ENCODE results near the gene SLX4IP. TPM values are rescaled to one million over a fixed set of nuclear protein-coding genes. Genes with fewer than 3 reads are reported as not detected.

Gene SLX4IP

DNA sequence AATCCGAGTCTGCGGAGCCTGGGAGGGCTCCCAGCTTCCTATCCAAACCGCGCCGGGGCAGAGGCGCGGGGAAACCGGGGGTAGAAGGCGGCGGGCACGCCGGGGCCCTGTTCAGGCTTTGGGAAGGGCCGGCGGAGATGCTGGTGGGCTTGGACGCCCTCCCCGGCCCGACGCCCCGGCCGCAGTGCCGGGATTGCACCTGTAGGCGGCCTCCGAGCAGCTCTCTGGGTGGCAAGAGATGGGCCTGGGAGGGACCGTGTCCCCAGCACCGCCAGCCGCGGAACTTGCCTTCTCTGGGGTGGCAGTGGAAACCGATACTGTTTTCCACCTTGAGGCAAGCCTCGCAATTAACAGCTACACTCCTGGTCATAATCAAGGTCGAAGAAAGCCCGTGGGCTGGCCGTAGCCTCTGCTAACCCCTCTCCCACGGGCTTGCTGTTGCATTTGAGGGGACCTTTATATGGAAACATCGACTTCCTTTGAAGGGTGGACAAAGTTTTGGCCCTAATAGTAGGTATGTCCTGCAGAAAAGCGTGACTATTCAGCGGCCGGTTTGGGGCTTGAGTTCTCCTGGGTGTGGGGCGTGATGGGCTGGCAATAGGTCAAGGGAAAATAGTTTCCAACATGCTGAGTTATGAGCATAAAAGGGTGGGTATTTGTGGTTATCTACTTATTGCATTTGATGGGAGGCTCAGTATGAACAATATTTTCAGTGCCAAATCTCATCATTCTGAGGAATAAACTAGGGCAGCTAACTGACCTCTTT is 239.8 kb downstream of the SLX4IP start:
- WGBS: 6% methylated on average over 38 of the region's 38 CpGs
- no peaks in the 10 kb centered on the region for H3K27me3 ChIP-seq (ENCODE audit: control insufficient read depth in 1 of 2, insufficient read depth in 1 of 2, low read length in 2 of 2)
- peak overlapping the region; percentile 83 for H2AFZ ChIP-seq (ENCODE audit: low read depth, low read length)
- peak overlapping the region; percentile 51 for H2BK12ac ChIP-seq (ENCODE audit: low read length in 2 of 2)
- peak overlapping the region; percentile 89 for H4K8ac ChIP-seq (ENCODE audit: low read length)
- H2BK15ac ChIP-seq (ENCODE audit: low read depth, poor library complexity, severe bottlenecking): peak overlapping the region; percentile 54
- peak overlapping the region; percentile 92 for H3K4me2 ChIP-seq (ENCODE audit: low read length, poor library complexity, severe bottlenecking)
- no peaks in the 10 kb centered on the region for H3K36me3 ChIP-seq (ENCODE audit: control insufficient read depth in 1 of 2, insufficient read depth in 2 of 2, low read depth in 1 of 2, low read length in 2 of 2)
- peak overlapping the region; percentile 98 for H2BK5ac ChIP-seq (ENCODE audit: low read depth, low read length, poor library complexity, severe bottlenecking)
- H3K27ac ChIP-seq (ENCODE audit: low read length, poor library complexity, severe bottlenecking): peak overlapping the region; percentile 97
- H3K9me3 ChIP-seq (ENCODE audit: control insufficient read depth, low read length): no peaks in the 10 kb centered on the region
- peak overlapping the region; percentile 75 to 96 for H3K4me3 ChIP-seq (ENCODE audit: insufficient read depth in 1 of 2, low read depth in 1 of 2, low read length in 2 of 2)
- peak overlapping the region; percentile 59 to 60 for H3K4ac ChIP-seq (ENCODE audit: low read depth in 1 of 2, low read length in 2 of 2)
- H2BK120ac ChIP-seq (ENCODE audit: low read depth, low read length): peak overlapping the region; percentile 69
- peak overlapping the region in 1 of 2 experiments; percentile 17 for H3K23ac ChIP-seq (ENCODE audit: low read length in 2 of 2)
- H3K18ac ChIP-seq (ENCODE audit: low read depth in 1 of 2, low read length in 2 of 2): peak overlapping the region; percentile 89 to 94
- peak overlapping the region; percentile 95 for H3K9ac ChIP-seq (ENCODE audit: low read length)
- H2AK5ac ChIP-seq (ENCODE audit: low read length, severe bottlenecking): no peak overlapping the region
- no peak overlapping the region for H3K14ac ChIP-seq (ENCODE audit: low read length in 2 of 2)
- H4K91ac ChIP-seq (ENCODE audit: low read length): peak overlapping the region; percentile 66
- peaks cover 5% of the 10 kb centered on the region for H3K4me1 ChIP-seq (ENCODE audit: control insufficient read depth, insufficient read depth, low read depth, low read length)
- peak; percentile 80 for DNase-seq
- H3K79me1 ChIP-seq (replicated peaks; ENCODE audit: low read length, poor library complexity, severe bottlenecking): peaks cover 5% of the 10 kb centered on the region

DNA sequence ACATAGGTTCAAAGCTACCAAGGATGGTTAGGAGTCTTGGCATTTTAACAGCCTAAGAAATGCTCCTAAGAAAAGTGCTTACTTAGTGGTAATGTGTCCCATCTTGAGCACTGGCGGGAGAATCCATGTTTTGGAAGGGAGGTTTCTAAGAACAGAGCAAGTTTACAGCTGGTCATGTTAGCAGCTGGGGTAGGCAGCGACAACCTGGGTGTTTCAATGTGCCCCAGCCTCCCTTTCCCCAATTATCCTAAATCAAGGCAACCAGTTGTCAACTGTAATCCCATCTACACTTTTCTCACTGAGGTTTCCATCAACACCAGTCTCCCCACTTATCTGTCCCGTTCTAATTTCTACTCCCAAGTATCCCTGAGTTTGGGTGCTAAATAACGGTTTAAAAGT is 240.3 kb downstream of the SLX4IP start:
- 89% methylated on average over 4 of the region's 4 CpGs for WGBS
- no peak for DNase-seq

DNA sequence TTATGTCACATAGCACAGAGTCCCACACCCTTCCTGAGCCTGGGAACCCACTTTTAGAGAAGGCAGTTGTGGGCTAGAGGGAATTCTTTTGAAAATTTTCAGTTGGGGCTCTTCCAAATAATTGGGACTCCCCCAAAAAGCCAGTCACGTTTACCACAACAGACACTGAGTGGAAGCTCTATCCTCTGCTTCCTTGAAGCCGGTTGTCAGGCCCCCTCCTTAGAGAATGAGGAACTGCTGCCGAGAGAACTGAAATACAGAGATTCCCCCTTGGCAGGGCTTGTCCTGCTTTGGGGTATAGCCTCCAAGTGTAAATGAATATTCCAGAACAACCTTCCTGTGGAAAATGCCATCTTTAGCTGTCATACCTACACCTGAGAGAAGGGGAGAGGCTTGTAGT is 241.4 kb downstream of the SLX4IP start:
- Histone ChIP-seq H3K9me3 (ENCODE audit: control insufficient read depth, low read length) (no peaks in the 10 kb centered on the region), H4K91ac (ENCODE audit: low read length) (no peak overlapping the region), H3K9ac (ENCODE audit: low read length) (no peak overlapping the region)

More for the DNA sequence above, 240.3 kb downstream of the SLX4IP start:
- Histone ChIP-seq H3K4me3 (ENCODE audit: insufficient read depth in 1 of 2, low read depth in 1 of 2, low read length in 2 of 2) (peak overlapping the region in 1 of 2 experiments; percentile 96), H2AFZ (ENCODE audit: low read depth, low read length) (no peak overlapping the region), H2BK12ac (ENCODE audit: low read length in 2 of 2) (no peak overlapping the region), H3K9ac (ENCODE audit: low read length) (peak overlapping the region; percentile 95), H3K4me2 (ENCODE audit: low read length, poor library complexity, severe bottlenecking) (no peak overlapping the region), H3K18ac (ENCODE audit: low read depth in 1 of 2, low read length in 2 of 2) (peak overlapping the region in 1 of 2 experiments; percentile 30), H3K4ac (ENCODE audit: low read depth in 1 of 2, low read length in 2 of 2) (no peak overlapping the region), H3K14ac (ENCODE audit: low read length in 2 of 2) (no peak overlapping the region), H2BK5ac (ENCODE audit: low read depth, low read length, poor library complexity, severe bottlenecking) (no peak overlapping the region), H2BK15ac (ENCODE audit: low read depth, poor library complexity, severe bottlenecking) (no peak overlapping the region), H3K79me1 (replicated peaks; ENCODE audit: low read length, poor library complexity, severe bottlenecking) (peaks cover 5% of the 10 kb centered on the region), H3K27ac (ENCODE audit: low read length, poor library complexity, severe bottlenecking) (no peak overlapping the region), H3K9me3 (ENCODE audit: control insufficient read depth, low read length) (no peaks in the 10 kb centered on the region), H2AK5ac (ENCODE audit: low read length, severe bottlenecking) (peak overlapping the region; percentile 75), H3K36me3 (ENCODE audit: control insufficient read depth in 1 of 2, insufficient read depth in 2 of 2, low read depth in 1 of 2, low read length in 2 of 2) (no peaks in the 10 kb centered on the region), H3K23ac (ENCODE audit: low read length in 2 of 2) (no peak overlapping the region), H3K27me3 (ENCODE audit: control insufficient read depth in 1 of 2, insufficient read depth in 1 of 2, low read length in 2 of 2) (no peaks in the 10 kb centered on the region), H2BK120ac (ENCODE audit: low read depth, low read length) (no peak overlapping the region), H4K91ac (ENCODE audit: low read length) (peak overlapping the region; percentile 23), H3K4me1 (ENCODE audit: control insufficient read depth, insufficient read depth, low read depth, low read length) (peaks cover 4% of the 10 kb centered on the region), H4K8ac (ENCODE audit: low read length) (peak overlapping the region; percentile 53)

More for the DNA sequence above, 241.4 kb downstream of the SLX4IP start:
- H3K14ac ChIP-seq (ENCODE audit: low read length in 2 of 2): no peak overlapping the region
- peak overlapping the region; percentile 89 for H2AK5ac ChIP-seq (ENCODE audit: low read length, severe bottlenecking)
- H4K8ac ChIP-seq (ENCODE audit: low read length): no peak overlapping the region
- no peak overlapping the region for H2BK15ac ChIP-seq (ENCODE audit: low read depth, poor library complexity, severe bottlenecking)
- H3K4me1 ChIP-seq (ENCODE audit: control insufficient read depth, insufficient read depth, low read depth, low read length): peaks cover 4% of the 10 kb centered on the region
- H3K18ac ChIP-seq (ENCODE audit: low read depth in 1 of 2, low read length in 2 of 2): no peak overlapping the region
- no peak overlapping the region for H3K23ac ChIP-seq (ENCODE audit: low read length in 2 of 2)
- H3K36me3 ChIP-seq (ENCODE audit: control insufficient read depth in 1 of 2, insufficient read depth in 2 of 2, low read depth in 1 of 2, low read length in 2 of 2): no peaks in the 10 kb centered on the region
- no peak overlapping the region for H2BK5ac ChIP-seq (ENCODE audit: low read depth, low read length, poor library complexity, severe bottlenecking)
- no peaks in the 10 kb centered on the region for H3K27me3 ChIP-seq (ENCODE audit: control insufficient read depth in 1 of 2, insufficient read depth in 1 of 2, low read length in 2 of 2)
- no peak overlapping the region for H2BK120ac ChIP-seq (ENCODE audit: low read depth, low read length)
- H3K4ac ChIP-seq (ENCODE audit: low read depth in 1 of 2, low read length in 2 of 2): no peak overlapping the region
- no peak overlapping the region for H2BK12ac ChIP-seq (ENCODE audit: low read length in 2 of 2)
- no peak overlapping the region for H3K4me3 ChIP-seq (ENCODE audit: insufficient read depth in 1 of 2, low read depth in 1 of 2, low read length in 2 of 2)
- no peak for DNase-seq
- WGBS: 90% methylated on average over 3 of the region's 3 CpGs
- no peak overlapping the region for H2AFZ ChIP-seq (ENCODE audit: low read depth, low read length)
- no peak overlapping the region for H3K27ac ChIP-seq (ENCODE audit: low read length, poor library complexity, severe bottlenecking)
- peaks cover 5% of the 10 kb centered on the region for H3K79me1 ChIP-seq (replicated peaks; ENCODE audit: low read length, poor library complexity, severe bottlenecking)
- no peak overlapping the region for H3K4me2 ChIP-seq (ENCODE audit: low read length, poor library complexity, severe bottlenecking)

Small RNA genes lying within 50 kb of the gene (small RNA-seq; reads per million reads assigned to genes)
- gene MIR6870 (ENCODE audit: low read depth): not detected
